Germinal center (tissue), 1 donor: Measurements from ENCODE around the gene MTA3.
"Not testable (repeated sequence)": the region's sequence is repeated elsewhere in the genome, so short reads cannot be mapped to it uniquely, and the experiment has no call there.

Experiments
- DNase-seq: peaks from one replicate; pipeline ENCODE4 v3.0.0; 2012; ENCODE audit warnings: mixed read lengths, low spot score

MTA3 gene

GRCh38 chr2:42613281-42614064, 45.0 kb downstream of the MTA3 start:
- DNase-seq = no peak

- no peak for DNase-seq
These were observed 46.4 kb downstream of the MTA3 start for GRCh38 chr2:42614838-42615237.

DNA sequence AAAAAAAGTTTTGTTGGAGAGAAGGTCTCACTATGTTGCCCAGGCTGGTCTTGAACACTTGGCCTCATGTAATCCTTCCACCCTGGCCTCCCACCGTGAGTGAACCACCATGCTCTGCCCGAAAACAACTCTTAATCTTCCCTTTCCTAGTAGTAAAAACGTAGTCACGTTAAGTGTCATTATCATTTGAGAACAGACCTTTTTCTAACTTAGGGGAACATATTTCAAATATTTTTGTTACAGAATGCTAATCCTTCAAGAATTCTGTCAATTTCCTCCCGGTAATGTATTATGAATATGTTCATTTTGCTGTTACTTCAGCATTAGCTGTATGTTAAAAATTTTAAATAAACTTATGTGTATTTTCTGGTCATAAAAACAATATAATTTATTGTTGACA, 49.7 kb downstream of the MTA3 start:
- no peak for DNase-seq

DNA sequence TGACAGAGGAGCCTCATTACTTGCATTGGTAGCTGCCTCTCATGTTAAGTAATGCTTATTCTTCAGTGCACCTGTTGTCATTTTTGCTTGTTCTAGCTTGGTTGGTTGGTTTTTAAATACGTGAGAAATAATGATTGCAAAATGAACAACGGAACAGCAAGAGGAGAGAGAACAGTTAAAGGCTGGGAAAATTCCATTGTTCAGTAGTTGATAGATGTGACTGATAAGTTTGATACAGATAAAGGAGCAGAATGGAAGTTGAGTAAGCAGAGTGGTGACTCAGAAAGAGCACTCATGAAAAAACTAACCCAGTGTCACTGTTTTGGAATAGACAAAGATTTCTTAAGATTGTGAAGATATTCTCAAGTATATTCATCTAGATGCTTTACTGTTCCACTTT, 50.5 kb downstream of the MTA3 start:
- no peak for DNase-seq

GRCh38 chr2:42621626-42622025, 53.2 kb downstream of the MTA3 start:
- DNase-seq = not testable (repeated sequence)

- no peak for DNase-seq
These were observed 54.7 kb downstream of the MTA3 start for GRCh38 chr2:42622943-42623676.

DNA sequence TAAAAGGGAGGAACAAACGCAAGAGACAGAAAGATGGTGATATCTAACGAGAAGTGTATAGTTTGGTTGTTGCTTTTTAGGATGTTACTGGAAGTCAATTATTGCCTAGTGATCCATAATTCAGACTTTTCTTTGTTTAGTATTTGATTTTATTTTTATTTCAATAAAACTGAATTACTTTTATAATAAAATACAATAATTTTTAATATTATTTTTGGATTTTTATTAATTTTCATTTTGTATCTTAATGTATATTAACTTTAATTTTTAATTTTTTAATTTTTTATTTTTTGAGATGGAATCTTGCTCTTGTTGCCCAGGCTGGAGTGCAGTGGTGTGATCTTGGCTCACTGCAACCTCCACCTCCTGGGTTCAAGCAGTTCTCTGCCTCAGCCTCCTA, 55.6 kb downstream of the MTA3 start:
- DNase-seq = no peak

DNA sequence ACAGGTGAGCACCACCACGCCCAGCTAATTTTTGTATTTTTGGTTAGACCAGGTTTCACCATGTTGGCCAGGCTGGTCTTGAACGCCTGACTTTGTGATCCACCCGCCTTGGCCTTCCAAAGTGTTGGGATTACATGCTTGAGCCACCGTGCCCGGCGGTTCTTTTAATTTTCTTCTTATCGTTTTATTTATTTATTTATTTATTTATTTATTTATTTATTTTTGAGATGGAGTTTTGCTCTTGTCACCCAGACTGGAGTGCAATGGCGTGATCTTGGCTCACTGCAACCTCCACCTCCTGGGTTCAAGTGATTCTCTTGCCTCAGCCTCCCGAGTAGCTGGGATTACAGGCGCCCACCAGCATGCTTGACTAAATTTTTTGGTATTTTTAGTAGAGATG, 59.6 kb downstream of the MTA3 start:
- not testable (repeated sequence) for DNase-seq

DNA sequence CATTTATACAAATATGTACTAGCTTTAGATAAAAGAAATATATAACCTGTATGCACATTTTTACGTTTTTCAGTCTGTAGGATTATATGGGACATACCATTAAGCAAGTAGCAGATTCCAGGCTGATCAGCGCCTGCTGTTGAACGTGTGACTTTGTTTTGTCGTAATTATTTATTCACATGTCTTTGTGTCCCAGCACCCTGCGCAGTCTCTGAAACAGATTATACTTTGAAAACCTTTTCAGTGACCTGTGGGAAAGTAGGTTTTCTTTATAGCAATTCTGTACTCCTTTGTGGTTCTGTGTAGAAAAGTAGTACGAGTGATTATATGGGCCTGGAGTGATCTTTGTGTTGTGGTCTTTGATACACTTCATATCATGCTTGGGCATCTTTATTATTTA, 68.5 kb downstream of the MTA3 start:
- DNase-seq = no peak

DNA sequence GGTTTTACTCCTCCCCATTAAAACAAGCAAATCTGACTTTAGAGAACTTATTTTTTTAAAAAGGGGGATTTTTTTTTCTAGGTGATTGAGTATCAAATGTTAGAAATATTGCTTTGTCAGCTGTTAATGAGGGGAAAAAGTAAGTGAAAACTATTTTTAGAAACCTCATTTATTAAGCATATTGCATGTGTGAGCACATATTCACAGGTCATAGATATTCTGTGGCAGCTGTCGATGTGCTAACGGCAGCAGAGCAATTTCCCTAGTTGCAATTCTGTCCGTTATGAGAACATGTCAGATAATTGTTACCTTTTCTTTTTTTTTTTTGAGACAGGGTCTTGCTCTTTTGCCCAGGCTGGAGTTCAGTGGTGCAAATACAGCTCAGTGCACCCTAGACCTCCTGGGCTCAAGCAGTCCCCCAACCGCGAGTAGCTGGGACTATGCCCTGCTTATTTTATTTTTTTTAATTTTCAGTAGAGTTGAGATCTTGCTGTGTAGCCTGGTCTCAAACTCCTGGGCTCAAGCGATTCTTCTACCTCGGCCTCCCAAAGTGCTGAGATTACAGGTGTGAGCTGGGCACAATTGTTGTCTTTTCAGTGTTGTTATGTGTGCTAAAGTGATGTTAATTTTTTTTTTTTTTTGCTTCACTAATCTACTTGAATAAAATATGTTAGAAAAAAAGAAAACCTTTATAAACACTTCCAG, 69.8 kb downstream of the MTA3 start:
- no peak for DNase-seq

- no peak for DNase-seq
These were observed 71.1 kb downstream of the MTA3 start for GRCh38 chr2:42639340-42640077.

- no peak for DNase-seq
These were observed 71.8 kb downstream of the MTA3 start for GRCh38 chr2:42640261-42640660.

DNA sequence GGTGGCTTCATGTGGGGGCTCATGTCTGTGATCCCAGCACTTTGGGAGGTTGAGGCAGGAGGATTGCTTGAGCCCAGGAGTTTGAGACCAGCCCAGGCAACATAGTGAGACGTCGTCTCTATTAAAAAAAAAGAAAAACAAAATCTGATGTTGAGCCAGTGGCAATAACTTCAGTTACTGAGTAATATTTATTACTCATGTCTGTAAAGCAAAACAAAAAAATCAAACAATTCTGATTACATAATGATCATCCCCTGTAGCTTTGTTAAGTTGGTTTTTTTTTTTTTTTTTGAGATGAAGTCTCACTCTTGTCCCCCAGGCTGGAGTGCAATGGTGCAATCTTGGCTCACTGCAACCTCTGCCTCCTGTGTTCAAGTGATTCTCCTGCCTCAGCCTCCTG, 73.9 kb downstream of the MTA3 start:
- not testable (repeated sequence) for DNase-seq

DNA sequence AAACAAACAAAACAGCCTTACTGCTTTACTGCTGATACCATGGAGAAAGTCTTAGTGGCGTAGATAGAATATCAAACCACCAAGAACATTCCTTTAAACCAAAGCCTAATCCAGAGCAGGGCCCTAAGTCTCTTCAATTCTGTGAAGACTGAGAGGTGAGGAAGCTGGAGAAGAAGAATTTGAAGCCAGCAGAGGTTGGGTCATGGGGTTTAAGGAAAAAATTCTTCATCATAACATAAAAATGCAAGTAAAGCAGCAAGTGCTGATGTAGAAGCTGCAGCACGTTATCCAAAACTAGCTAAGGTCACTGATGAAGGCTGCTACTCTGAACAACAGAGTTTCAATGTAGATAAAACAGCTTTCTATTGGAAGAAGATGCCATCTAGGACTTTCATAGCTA, 77.1 kb downstream of the MTA3 start:
- no peak for DNase-seq

GRCh38 chr2:42648796-42649195, 80.4 kb downstream of the MTA3 start:
- DNase-seq = no peak

DNA sequence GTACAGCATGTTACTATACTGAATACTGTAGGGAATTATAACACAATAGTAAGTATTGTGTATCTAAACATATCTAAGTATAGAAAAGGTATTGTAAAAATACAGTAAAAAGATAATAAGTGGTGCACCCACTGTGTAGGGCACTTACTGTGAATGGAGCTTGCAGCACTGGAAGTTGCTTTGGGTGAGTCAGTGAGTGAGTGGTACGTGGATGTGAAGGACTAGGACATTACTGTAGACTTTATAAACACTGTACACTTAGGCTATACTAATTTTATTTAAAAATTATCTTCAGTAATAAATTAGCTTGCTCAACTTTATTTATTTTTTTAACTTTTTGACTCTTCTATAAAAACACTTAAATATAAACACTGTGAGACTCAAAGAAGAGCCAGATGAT, 82.6 kb downstream of the MTA3 start:
- no peak for DNase-seq

- DNase-seq = no peak
These were observed 83.7 kb downstream of the MTA3 start for GRCh38 chr2:42652086-42652485.

GRCh38 chr2:42653039-42653438, 84.6 kb downstream of the MTA3 start:
- no peak for DNase-seq

GRCh38 chr2:42653908-42654445, 85.5 kb downstream of the MTA3 start:
- DNase-seq = no peak

DNA sequence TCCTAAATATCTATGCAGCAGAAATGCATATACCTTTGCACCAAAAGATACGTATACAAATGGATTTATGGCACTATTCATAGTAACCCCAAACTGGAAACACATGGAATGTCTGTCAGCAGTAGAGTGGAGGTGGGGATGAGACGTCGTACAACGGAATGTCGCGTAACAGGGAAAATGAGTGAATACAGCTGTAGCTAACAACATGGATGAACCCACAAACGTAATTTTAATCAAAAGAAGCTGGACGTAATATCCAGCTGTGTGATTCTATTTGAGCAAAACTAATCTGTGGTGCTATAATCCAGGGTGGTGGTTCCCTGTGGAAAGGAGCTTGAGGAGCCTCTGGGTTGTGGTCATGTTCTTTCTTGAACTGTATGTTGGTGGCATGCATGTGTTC, 89.9 kb downstream of the MTA3 start:
- DNase-seq = no peak

DNA sequence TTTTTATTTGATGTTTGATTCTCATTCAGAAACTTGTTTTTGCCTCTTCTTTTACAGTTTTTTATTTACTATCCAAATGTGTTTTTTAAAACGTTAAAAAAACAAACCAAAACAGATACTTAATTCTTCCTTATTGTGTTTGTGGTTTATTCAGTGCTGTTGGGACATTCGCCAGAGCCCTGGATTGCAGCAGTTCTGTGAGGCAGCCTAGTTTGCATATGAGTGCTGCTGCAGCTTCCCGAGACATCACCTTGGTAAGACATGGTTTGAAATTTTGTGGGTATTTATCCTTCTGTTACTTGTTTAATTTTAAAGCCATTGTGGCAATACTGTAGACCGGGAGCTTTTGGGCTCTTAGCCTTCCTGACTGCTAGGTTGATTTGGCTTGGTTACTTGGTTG, 91.2 kb downstream of the MTA3 start:
- no peak for DNase-seq
